ENCODE results near the gene ALAD.

DNA sequence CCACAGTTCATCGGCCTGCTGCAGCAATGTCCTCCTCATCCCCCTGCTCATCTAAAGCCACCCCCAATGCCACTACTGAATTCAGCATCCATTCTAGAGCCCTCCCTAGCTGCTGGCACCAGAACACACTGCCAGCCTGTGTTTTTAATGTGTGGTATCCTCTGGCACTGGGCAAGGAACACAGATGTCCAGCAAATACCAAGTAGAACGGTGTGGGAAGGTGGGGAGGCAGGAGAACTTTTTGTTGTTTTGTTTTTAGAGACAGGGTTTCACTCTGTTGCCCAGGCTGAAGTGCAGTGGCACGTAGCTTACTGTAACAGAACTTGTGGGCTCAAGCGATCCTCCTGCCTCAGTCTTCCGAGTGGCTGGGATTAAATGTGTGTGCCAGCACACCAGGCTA is 29.0 kb downstream of the ALAD start:
- no peak for TF ChIP-seq EZH2 (IDR thresholded peaks at IDR 0.05; ENCODE audit: borderline replicate concordance, low read depth, low read length, poor library complexity, severe bottlenecking)
- TF ChIP-seq, protein P1, sequence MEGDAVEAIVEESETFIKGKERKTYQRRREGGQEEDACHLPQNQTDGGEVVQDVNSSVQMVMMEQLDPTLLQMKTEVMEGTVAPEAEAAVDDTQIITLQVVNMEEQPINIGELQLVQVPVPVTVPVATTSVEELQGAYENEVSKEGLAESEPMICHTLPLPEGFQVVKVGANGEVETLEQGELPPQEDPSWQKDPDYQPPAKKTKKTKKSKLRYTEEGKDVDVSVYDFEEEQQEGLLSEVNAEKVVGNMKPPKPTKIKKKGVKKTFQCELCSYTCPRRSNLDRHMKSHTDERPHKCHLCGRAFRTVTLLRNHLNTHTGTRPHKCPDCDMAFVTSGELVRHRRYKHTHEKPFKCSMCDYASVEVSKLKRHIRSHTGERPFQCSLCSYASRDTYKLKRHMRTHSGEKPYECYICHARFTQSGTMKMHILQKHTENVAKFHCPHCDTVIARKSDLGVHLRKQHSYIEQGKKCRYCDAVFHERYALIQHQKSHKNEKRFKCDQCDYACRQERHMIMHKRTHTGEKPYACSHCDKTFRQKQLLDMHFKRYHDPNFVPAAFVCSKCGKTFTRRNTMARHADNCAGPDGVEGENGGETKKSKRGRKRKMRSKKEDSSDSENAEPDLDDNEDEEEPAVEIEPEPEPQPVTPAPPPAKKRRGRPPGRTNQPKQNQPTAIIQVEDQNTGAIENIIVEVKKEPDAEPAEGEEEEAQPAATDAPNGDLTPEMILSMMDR (conservative IDR thresholded peaks at IDR 0.05; ENCODE audit: low read depth, low read length): no peak
